GM11168 (cell line): ENCODE results near the gene METTL5.
"Not testable (repeated sequence)": the region's sequence is repeated elsewhere in the genome, so short reads cannot be mapped to it uniquely, and the experiment has no call there.

Experiments
- in situ Hi-C: fragments of 300-500 bp; cut with MboI; formaldehyde crosslinking; loops from one replicate; pipeline ENCODE4 v1.12.0; 2022; ENCODE audit warnings: low sequenced_read_pairs; ENCODE audit not compliant: unreplicated experiment

The METTL5 gene

GRCh38 chr2:169824373-169825333 lies at the start of gene METTL5:
Gene METTL5, minus strand, starts transcription at chr2:169824905. Its CDS starts 308 bp downstream, at chr2:169824597.
- in situ Hi-C loops, result no loop called here

GRCh38 chr2:169871994-169872393 lies 47.3 kb upstream of the METTL5 start:
- in situ Hi-C loops, result no loop called here

- in situ Hi-C loops, result not testable (repeated sequence)
These were observed 46.7 kb upstream of the METTL5 start for GRCh38 chr2:169871369-169871768.

GRCh38 chr2:169868951-169869350 lies 44.2 kb upstream of the METTL5 start:
- in situ Hi-C loops, result no loop called here

- in situ Hi-C loops, result no loop called here
These were observed 42.9 kb upstream of the METTL5 start for GRCh38 chr2:169867579-169867978.

GRCh38 chr2:169866230-169866629 lies 41.5 kb upstream of the METTL5 start:
- in situ Hi-C loops, result not testable (repeated sequence)

GRCh38 chr2:169865492-169865891 lies 40.8 kb upstream of the METTL5 start:
- in situ Hi-C loops, result no loop called here

GRCh38 chr2:169862816-169863215 lies 38.1 kb upstream of the METTL5 start:
- in situ Hi-C loops, result no loop called here

GRCh38 chr2:169860149-169860548 lies 35.4 kb upstream of the METTL5 start:
- in situ Hi-C loops, result no loop called here

GRCh38 chr2:169859423-169859822 lies 34.7 kb upstream of the METTL5 start:
- in situ Hi-C loops, result no loop called here

GRCh38 chr2:169855281-169856258 lies 30.9 kb upstream of the METTL5 start:
- in situ Hi-C loops, result not testable (repeated sequence)

GRCh38 chr2:169853041-169853668 lies 28.4 kb upstream of the METTL5 start:
- in situ Hi-C loops, result no loop called here

GRCh38 chr2:169849710-169850109 lies 25.0 kb upstream of the METTL5 start:
- in situ Hi-C loops, result no loop called here

GRCh38 chr2:169848959-169849693 lies 24.4 kb upstream of the METTL5 start:
- in situ Hi-C loops, result not testable (repeated sequence)

GRCh38 chr2:169845016-169845415 lies 20.3 kb upstream of the METTL5 start:
- in situ Hi-C loops, result no loop called here

GRCh38 chr2:169841625-169842024 lies 16.9 kb upstream of the METTL5 start:
- in situ Hi-C loops, result not testable (repeated sequence)

GRCh38 chr2:169840747-169841142 lies 16.0 kb upstream of the METTL5 start:
- in situ Hi-C loops, result no loop called here

GRCh38 chr2:169839954-169840746 lies 15.4 kb upstream of the METTL5 start:
- in situ Hi-C loops, result no loop called here
